Activated naive CD4-positive, alpha-beta T cell treated with anti-CD3 and anti-CD28 coated beads, Interleukin-2, amount 10 ng/mL, durations not matched to agents 7 days and 5 days (primary cell): ENCODE measurements around the gene THAP11.
"Not testable (repeated sequence)": the region's sequence is repeated elsewhere in the genome, so short reads cannot be mapped to it uniquely, and the experiment has no call there.

Source experiments
- CTCF ChIA-PET: fragments of 350-600 bp; sonication (Branson Sonifier 250); formaldehyde crosslinking; loops from one replicate; lab custom pipeline; 2021; ENCODE audit warnings: antibody characterized with exemption; lab: Charles Lee
- DNase-seq: peaks from one replicate; pipeline ENCODE4 v3.0.0-alpha.2; 2020
- H3K27ac Mint-ChIP-seq: one replicate; pipeline ENCODE4 v1.8.0; 2021; ENCODE audit warnings: mild to moderate bottlenecking, moderate library complexity, mixed read lengths
- H3K27me3 Mint-ChIP-seq: one replicate; pipeline ENCODE4 v1.8.0; 2021; ENCODE audit warnings: mild to moderate bottlenecking, mixed read lengths
- H3K36me3 Mint-ChIP-seq: one replicate; pipeline ENCODE4 v1.8.0; 2021; ENCODE audit warnings: mixed read lengths
- H3K4me1 Mint-ChIP-seq: one replicate; pipeline ENCODE4 v1.8.0; 2021; ENCODE audit warnings: mixed read lengths
- H3K4me3 Mint-ChIP-seq: one replicate; pipeline ENCODE4 v1.8.0; 2021; ENCODE audit warnings: mild to moderate bottlenecking, moderate library complexity, mixed read lengths
- H3K9me3 Mint-ChIP-seq: one replicate; pipeline ENCODE4 v1.8.0; 2021; ENCODE audit warnings: mixed read lengths

The THAP11 gene

DNA sequence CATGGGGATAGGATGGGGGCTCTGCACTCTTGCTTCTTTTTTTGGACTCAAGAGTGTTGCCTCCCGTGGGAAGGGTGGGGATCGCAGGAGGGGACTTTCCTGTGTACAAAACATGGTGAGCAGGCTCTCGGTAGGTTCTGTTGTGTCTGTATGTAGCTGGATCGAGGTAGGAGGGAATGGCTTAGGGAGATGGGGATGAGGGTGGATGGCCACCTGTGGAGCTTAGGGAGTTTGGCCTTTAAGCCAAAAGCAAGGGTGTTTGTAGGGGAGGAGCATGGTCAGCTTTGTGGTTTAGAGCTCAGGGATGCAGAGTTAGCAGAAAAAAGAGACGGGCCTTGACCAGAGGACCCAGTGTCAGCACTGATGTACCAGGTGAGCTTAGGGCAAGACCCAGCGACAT is 19.8 kb downstream of the THAP11 start:
- DNase-seq, result no peak
- CTCF ChIA-PET, result interaction anchor here (0.9 to 8.6 kb wide), 5 partner anchors 21 to 315 kb away, joined by 3 to 82 read pairs (median 4); partner anchors contain the start of genes C16orf86 and ENKD1
- H3K27me3 Mint-ChIP-seq, result no peaks in the 10 kb centered on the region
- peaks cover 6% of the 10 kb centered on the region for H3K4me1 Mint-ChIP-seq
- H3K36me3 Mint-ChIP-seq, result peaks cover 9% of the 10 kb centered on the region
- H3K27ac Mint-ChIP-seq, result peak overlapping the region; percentile 86
- no peak overlapping the region for H3K4me3 Mint-ChIP-seq
- no peaks in the 10 kb centered on the region for H3K9me3 Mint-ChIP-seq

- Mint-ChIP-seq H3K4me3 (no peak overlapping the region), H3K4me1 (peaks cover 3% of the 10 kb centered on the region), H3K9me3 (no peaks in the 10 kb centered on the region), H3K36me3 (peaks cover 9% of the 10 kb centered on the region), H3K27ac (no peak overlapping the region), H3K27me3 (no peaks in the 10 kb centered on the region)
- CTCF ChIA-PET, result interaction anchor here (0.5 to 8.6 kb wide), 6 partner anchors 20 to 316 kb away, joined by 3 to 82 read pairs (median 4); no protein-coding TSS in a partner anchor
- no peak for DNase-seq
These were observed 20.8 kb downstream of the THAP11 start for GRCh38 chr16:67862623-67863583.

DNA sequence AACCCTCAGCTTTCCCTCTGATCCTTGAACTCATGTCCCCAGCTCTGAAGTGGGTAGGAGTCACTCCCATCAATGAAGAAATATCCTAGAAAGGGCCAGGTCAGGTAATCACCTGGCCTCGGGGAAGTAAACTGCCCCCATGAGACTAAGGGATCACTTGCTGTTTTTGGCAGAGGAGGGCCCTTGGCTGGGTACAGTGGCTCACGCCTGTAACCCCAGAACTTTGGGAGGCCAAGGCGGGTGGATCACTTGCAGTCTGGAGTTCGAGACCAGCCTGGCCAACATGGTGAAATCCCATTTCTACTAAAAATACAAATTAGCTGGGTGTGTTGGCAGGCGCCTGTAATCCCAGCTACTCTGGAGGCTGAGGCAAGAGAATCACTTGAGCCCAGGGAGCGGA is 21.9 kb downstream of the THAP11 start:
- H3K4me1 Mint-ChIP-seq, H3K27me3 Mint-ChIP-seq, DNase-seq, H3K4me3 Mint-ChIP-seq, H3K9me3 Mint-ChIP-seq, H3K27ac Mint-ChIP-seq, H3K36me3 Mint-ChIP-seq: not testable (repeated sequence)
- CTCF ChIA-PET, result interaction anchor here (6.0 to 8.6 kb wide), 2 partner anchors 19 to 48 kb away, joined by 16 to 82 read pairs; no protein-coding TSS in a partner anchor

GRCh38 chr16:67864594-67864993 is 22.5 kb downstream of the THAP11 start:
- H3K9me3 Mint-ChIP-seq, result no peaks in the 10 kb centered on the region

DNA sequence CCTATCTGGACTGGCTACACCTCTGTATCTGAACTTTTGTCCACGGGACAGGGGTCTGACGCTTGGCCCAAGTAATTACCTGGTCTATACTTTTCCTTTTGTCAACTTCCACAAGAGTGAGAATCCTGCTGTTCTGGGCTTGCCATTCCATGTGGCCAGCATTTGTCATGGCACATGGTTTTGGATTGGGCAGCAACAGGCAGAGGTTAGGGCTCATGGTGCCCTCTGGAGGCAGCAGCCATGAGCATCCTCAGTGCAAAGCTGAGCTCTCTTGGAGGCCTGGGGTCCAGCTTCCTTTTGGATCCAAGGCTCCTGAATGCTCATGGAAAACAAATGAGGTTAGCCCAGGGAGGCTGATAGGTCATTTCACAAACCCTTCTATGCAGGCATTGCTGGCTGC is 23.2 kb downstream of the THAP11 start:
- Mint-ChIP-seq H3K4me3 (no peak overlapping the region), H3K4me1 (no peaks in the 10 kb centered on the region), H3K27ac (no peak overlapping the region), H3K27me3 (no peaks in the 10 kb centered on the region), H3K36me3 (peaks cover 9% of the 10 kb centered on the region), H3K9me3 (no peaks in the 10 kb centered on the region)
- peak; percentile 52 for DNase-seq
- CTCF ChIA-PET, result interaction anchor here (0.6 to 8.6 kb wide), 6 partner anchors 18 to 344 kb away, joined by 3 to 82 read pairs (median 8); no protein-coding TSS in a partner anchor

More at GRCh38 chr16:67864594-67864993, 22.5 kb downstream of the THAP11 start:
- Mint-ChIP-seq H3K27me3 (no peaks in the 10 kb centered on the region), H3K4me1 (no peaks in the 10 kb centered on the region), H3K4me3 (no peak overlapping the region), H3K36me3 (peaks cover 9% of the 10 kb centered on the region), H3K27ac (no peak overlapping the region)
- CTCF ChIA-PET, result interaction anchor here (1.0 to 8.6 kb wide), 4 partner anchors 19 to 343 kb away, joined by 3 to 82 read pairs (median 11); no protein-coding TSS in a partner anchor
- DNase-seq, result no peak

GRCh38 chr16:67868290-67868689 is 26.2 kb downstream of the THAP11 start:
- Mint-ChIP-seq H3K4me1 (peaks cover 8% of the 10 kb centered on the region), H3K9me3 (no peaks in the 10 kb centered on the region), H3K27ac (peak overlapping the region; percentile 4), H3K27me3 (no peaks in the 10 kb centered on the region), H3K4me3 (no peak overlapping the region), H3K36me3 (peaks cover 11% of the 10 kb centered on the region)
- DNase-seq, result no peak
- CTCF ChIA-PET, result interaction anchor here (0.6 to 8.6 kb wide), 3 partner anchors 8 to 60 kb away, joined by 3 to 82 read pairs (median 4); no protein-coding TSS in a partner anchor

- DNase-seq, result no peak
- H3K36me3 Mint-ChIP-seq, result peaks cover 12% of the 10 kb centered on the region
- H3K27ac Mint-ChIP-seq, result peak overlapping the region; percentile 19
- no peaks in the 10 kb centered on the region for H3K27me3 Mint-ChIP-seq
- CTCF ChIA-PET, result interaction anchor here (1.1 to 2.6 kb wide), 2 partner anchors 14 to 53 kb away, joined by 4 to 11 read pairs; no protein-coding TSS in a partner anchor
- no peaks in the 10 kb centered on the region for H3K9me3 Mint-ChIP-seq
- H3K4me3 Mint-ChIP-seq, result no peak overlapping the region
- H3K4me1 Mint-ChIP-seq, result peaks cover 19% of the 10 kb centered on the region
These were observed 27.5 kb downstream of the THAP11 start for GRCh38 chr16:67869653-67870052.

DNA sequence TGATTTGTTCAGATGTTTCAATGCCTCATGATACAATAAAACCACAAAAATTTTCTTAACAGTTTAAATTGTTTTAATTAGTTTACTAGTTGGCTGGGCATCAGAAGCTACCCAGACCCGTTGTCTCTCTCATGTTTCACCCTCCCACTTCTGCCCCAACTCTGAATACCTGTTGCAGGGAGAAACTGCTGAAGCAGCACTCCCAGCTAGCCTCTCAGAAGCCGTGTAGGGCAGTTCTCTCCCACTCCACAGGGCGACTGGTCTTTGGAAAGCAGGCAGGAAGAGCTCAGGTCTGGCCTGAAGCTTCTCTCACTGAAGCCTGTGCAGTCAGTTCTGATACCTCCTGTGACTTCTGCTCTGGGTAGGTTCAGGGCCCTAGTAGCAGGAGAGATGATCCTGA is 29.1 kb downstream of the THAP11 start:
- Mint-ChIP-seq H3K27ac (peak overlapping the region; percentile 49), H3K27me3 (no peaks in the 10 kb centered on the region), H3K9me3 (no peaks in the 10 kb centered on the region), H3K4me3 (no peak overlapping the region), H3K36me3 (peaks cover 16% of the 10 kb centered on the region), H3K4me1 (peaks cover 33% of the 10 kb centered on the region)
- CTCF ChIA-PET, result interaction anchor here (0.7 to 2.6 kb wide), 5 partner anchors 11 to 350 kb away, joined by 3 to 11 read pairs (median 4); no protein-coding TSS in a partner anchor
- no peak for DNase-seq

DNA sequence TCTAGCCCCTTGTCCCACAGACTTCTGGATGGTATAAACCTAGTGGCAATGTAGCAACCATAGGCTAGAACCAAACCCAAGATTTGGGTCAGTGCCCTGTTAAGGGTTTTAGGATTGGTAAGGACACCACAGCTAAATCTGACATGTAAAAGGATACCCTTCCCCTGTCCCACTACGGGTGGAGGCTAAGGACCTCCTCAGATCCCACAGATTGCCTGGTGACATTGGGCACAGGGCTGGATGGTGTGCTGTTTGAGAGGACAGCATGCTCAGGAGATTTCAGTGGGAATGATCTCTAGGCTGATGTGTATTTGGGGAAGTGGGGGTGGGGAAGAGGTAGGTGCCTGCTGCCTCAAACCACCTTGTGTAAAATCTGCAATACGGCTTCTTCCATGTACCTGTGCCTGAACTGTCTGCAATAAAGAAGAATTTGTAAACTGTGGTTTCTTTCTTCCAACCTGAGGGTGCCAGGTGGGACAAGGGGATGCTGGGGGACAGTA is 30.1 kb downstream of the THAP11 start:
- H3K9me3 Mint-ChIP-seq, result no peaks in the 10 kb centered on the region
- CTCF ChIA-PET, result interaction anchor here (1.0 to 2.6 kb wide), 4 partner anchors 10 to 351 kb away, joined by 3 to 11 read pairs (median 4); no protein-coding TSS in a partner anchor
- H3K27me3 Mint-ChIP-seq, result no peaks in the 10 kb centered on the region
- no peak for DNase-seq
- H3K4me1 Mint-ChIP-seq, result peaks cover 34% of the 10 kb centered on the region
- H3K4me3 Mint-ChIP-seq, result peak overlapping the region; percentile 91
- H3K36me3 Mint-ChIP-seq, result peaks cover 24% of the 10 kb centered on the region
- peak overlapping the region; percentile 90 for H3K27ac Mint-ChIP-seq

DNA sequence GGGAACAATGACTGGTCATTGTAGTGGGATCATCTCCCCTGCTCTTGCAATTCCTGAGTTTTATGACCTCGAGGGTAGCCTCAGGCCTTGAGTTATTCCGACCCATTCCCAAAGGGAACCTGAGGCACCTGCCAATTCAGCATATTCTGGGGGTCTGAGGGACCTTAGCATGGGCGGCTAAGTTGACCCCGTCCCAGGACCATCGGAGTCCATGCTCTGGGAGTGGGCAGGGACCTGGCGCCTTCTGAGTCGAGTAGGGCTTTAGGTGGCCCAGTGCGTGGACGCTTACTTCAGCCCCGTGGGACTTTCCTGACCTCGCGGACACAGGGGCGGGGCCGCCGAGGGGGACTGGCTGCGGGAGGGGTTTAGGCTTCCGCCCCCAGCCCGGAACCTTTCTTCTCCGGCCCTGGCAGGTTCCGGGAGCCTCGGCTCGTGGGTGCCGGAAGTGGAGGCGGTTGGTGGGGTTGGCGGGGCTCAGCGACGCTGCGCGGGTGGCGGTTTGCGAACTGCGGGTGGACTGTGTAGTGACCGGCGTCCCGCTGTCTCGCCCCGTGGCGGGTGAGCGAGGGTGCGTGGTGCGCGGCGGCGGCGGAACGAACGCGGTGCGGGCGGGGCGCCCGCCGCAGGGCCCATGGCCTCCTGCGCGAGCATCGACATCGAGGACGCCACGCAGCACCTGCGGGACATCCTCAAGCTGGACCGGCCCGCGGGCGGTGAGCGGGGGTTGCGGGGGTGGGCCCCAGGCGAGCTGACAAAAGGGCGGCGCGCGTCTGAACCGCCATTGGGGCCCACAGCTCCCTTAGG is 30.7 kb downstream of the THAP11 start, which contains the start of gene EDC4:
TSS of gene EDC4 (plus strand) at position 422 of the 804 bp plus-strand sequence. CDS start at position 632, 210 bp downstream.
- CTCF ChIA-PET, result interaction anchor here (0.8 to 1.9 kb wide), 8 partner anchors 11 to 352 kb away, joined by 4 to 6 read pairs (median 4); partner anchors contain the start of gene NRN1L
- H3K36me3 Mint-ChIP-seq, result peaks cover 29% of the 10 kb centered on the region
- H3K4me1 Mint-ChIP-seq, result peaks cover 34% of the 10 kb centered on the region
- peak within 1 kb of the TSS; percentile 91 for H3K4me3 Mint-ChIP-seq
- no peaks in the 10 kb centered on the region for H3K9me3 Mint-ChIP-seq
- DNase-seq, result peak; percentile 91
- H3K27ac Mint-ChIP-seq, result peak within 1 kb of the TSS; percentile 90
- no peaks in the 10 kb centered on the region for H3K27me3 Mint-ChIP-seq

DNA sequence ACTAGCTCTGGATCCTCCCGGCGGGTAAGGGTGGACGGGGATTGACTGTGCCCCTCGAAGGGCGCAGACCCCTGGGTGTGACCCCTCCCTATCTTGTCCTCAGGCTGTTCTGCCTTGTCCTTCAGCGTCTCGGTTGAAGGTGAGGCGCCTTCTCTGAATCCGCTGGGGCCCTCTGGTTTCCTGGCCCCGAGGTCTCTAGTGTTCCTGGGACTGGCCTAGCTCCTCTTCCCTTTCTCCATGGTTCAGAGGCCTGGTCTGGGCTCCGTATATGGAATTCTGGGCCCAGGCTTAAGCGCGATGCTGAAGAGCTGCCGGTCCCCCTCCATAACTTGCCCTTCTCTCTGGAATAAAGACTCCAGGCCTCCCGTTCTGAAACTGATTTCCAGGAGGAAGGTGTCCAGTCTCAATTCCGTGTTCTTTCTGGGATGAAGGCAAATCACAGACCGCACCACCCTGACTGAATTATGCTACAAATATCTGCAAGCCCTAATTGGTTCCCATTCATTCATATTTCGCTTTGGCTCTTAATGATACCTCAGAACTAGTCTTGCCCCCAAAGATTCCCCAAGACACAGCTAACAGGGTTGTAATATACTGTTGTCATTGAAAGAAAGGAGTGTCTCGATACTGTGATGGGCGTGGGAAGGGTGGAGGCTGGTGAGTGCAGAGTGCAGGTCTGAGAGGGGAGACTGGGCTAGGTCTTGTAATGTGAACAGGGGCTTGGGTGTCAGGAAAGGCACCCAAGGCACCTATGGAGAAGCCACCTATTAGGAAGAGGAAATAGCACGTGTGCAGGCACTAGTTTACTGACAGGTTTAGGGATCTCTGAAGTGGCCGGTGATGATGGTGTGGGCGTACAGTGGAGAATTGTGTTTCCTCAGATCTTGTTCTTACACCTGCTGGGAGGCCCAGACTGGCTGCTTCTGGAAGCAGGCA is 31.6 kb downstream of the THAP11 start:
- CTCF ChIA-PET, result interaction anchor here (0.8 to 2.0 kb wide), 10 partner anchors 11 to 352 kb away, joined by 3 to 7 read pairs (median 4); partner anchors contain the start of gene NRN1L
- Mint-ChIP-seq H3K27me3 (no peaks in the 10 kb centered on the region), H3K27ac (peak overlapping the region; percentile 90), H3K36me3 (peaks cover 34% of the 10 kb centered on the region), H3K9me3 (no peaks in the 10 kb centered on the region), H3K4me1 (peaks cover 34% of the 10 kb centered on the region), H3K4me3 (peak overlapping the region; percentile 91)
- DNase-seq, result no peak

GRCh38 chr16:67874372-67874771 is 32.3 kb downstream of the THAP11 start:
- peak overlapping the region; percentile 91 for H3K4me3 Mint-ChIP-seq
- H3K9me3 Mint-ChIP-seq, result no peaks in the 10 kb centered on the region
- no peak for DNase-seq
- CTCF ChIA-PET, result interaction anchor here (0.9 to 2.0 kb wide), 7 partner anchors 9 to 202 kb away, joined by 3 to 7 read pairs (median 4); no protein-coding TSS in a partner anchor
- peaks cover 40% of the 10 kb centered on the region for H3K36me3 Mint-ChIP-seq
- peak overlapping the region; percentile 90 for H3K27ac Mint-ChIP-seq
- H3K4me1 Mint-ChIP-seq, result peaks cover 34% of the 10 kb centered on the region
- no peaks in the 10 kb centered on the region for H3K27me3 Mint-ChIP-seq
